ENCODE measurements around the gene TUBGCP6.

TUBGCP6 gene

DNA sequence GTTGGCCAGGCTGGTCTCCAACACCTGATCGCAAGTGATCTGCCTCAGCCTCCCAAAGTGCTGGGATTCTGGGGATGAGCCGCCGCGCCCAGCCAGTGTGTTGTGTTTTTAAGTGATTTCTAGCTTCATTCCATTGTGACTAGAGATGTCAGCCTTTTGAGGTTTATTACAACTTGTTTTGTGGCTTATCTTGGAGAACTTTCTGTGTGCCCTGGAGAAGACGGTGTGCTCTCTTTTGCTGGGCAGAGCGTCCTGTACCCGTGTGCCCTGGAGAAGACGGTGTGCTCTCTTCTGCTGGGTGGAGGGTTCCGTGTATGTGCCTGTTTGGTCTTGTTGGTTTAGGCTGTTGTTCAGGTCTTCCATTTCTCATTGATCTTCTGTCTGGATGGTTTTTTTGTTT lies 31.6 kb downstream of the TUBGCP6 start:
- Histone ChIP-seq H3K79me2 (peaks cover 7% of the 10 kb centered on the region), H3K27me3 (ENCODE audit: control insufficient read depth, insufficient read depth, low read length) (no peaks in the 10 kb centered on the region), H3K4me3 (ENCODE audit: low read depth, low read length) (no peak overlapping the region), H2AFZ (no peak overlapping the region), H3K36me3 (ENCODE audit: control insufficient read depth, insufficient read depth, low read length) (no peaks in the 10 kb centered on the region), H3K27ac (no peak overlapping the region), H3K9ac (no peak overlapping the region), H3K9me3 (ENCODE audit: control insufficient read depth, low read length) (no peaks in the 10 kb centered on the region), H3K4me2 (ENCODE audit: low read length) (no peak overlapping the region), H3K4me1 (peaks cover 2% of the 10 kb centered on the region)
- TF ChIP-seq, protein P1, sequence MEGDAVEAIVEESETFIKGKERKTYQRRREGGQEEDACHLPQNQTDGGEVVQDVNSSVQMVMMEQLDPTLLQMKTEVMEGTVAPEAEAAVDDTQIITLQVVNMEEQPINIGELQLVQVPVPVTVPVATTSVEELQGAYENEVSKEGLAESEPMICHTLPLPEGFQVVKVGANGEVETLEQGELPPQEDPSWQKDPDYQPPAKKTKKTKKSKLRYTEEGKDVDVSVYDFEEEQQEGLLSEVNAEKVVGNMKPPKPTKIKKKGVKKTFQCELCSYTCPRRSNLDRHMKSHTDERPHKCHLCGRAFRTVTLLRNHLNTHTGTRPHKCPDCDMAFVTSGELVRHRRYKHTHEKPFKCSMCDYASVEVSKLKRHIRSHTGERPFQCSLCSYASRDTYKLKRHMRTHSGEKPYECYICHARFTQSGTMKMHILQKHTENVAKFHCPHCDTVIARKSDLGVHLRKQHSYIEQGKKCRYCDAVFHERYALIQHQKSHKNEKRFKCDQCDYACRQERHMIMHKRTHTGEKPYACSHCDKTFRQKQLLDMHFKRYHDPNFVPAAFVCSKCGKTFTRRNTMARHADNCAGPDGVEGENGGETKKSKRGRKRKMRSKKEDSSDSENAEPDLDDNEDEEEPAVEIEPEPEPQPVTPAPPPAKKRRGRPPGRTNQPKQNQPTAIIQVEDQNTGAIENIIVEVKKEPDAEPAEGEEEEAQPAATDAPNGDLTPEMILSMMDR (IDR thresholded peaks at IDR 0.05): no peak

DNA sequence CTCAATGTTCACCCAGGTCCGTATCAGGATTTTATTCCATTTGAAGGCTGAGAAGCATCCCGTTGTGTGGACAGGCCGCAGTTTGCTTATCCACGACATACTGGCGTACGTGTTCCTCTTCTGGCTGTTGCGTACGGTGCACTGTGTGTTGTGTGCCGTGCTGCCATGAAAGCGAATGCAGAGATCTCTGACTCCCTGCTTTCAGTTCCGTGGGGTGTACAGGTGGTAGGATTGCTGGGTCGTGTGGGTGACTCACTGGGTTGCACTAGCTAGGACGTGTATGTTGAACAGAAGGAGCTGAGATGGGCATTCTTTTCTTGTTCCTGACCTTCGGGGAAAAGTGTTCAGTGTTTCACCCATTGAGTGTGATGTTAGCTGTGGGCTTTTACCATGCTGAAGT lies 33.7 kb downstream of the TUBGCP6 start:
- Histone ChIP-seq H2AFZ (no peak overlapping the region), H3K79me2 (peaks cover 7% of the 10 kb centered on the region), H3K4me2 (ENCODE audit: low read length) (no peak overlapping the region), H3K27me3 (ENCODE audit: control insufficient read depth, insufficient read depth, low read length) (no peaks in the 10 kb centered on the region), H3K4me3 (ENCODE audit: low read depth, low read length) (no peak overlapping the region), H3K27ac (no peak overlapping the region), H3K9me3 (ENCODE audit: control insufficient read depth, low read length) (no peaks in the 10 kb centered on the region), H3K9ac (no peak overlapping the region), H3K4me1 (peaks cover 2% of the 10 kb centered on the region), H3K36me3 (ENCODE audit: control insufficient read depth, insufficient read depth, low read length) (no peaks in the 10 kb centered on the region)
- TF ChIP-seq, protein P1 (IDR thresholded peaks at IDR 0.05): no peak

DNA sequence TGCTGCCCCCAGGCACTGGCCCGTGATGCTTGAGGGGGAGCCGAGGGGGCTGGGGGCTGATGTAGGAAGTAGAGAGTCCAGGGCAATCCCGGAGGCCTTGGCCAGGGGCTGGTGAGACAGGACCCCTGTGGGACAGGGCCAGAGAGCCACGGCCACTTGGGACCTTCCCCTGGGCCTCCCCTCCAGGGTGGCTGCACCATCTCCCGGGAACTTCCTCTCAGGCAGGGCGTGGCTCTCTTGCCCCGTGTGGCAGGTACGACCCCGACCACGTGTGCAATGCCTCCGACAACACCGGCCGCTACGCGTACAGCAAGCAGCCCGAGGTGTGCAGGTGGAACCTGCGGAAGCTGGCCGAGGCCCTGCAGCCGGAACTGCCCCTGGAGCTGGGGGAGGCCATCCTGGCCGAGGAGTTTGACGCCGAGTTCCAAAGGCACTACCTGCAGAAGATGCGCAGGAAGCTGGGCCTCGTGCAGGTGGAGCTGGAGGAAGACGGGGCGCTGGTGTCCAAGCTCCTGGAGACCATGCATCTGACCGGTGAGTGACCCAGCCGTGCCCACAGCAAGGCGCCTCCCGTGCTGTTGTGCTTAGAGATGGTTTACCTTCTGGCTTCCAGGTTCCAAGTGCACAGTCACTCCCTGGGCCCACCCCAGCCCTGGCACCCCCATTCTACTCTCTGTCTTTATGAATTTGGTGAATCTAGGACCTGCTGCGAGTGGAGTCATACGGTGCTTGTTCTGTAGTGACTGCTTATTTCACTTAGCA lies 34.3 kb downstream of the TUBGCP6 start:
- Histone ChIP-seq H2AFZ (no peak overlapping the region), H3K4me3 (ENCODE audit: low read depth, low read length) (no peak overlapping the region), H3K27me3 (ENCODE audit: control insufficient read depth, insufficient read depth, low read length) (no peaks in the 10 kb centered on the region), H3K79me2 (peaks cover 7% of the 10 kb centered on the region), H3K9ac (no peak overlapping the region), H3K9me3 (ENCODE audit: control insufficient read depth, low read length) (no peaks in the 10 kb centered on the region), H3K4me2 (ENCODE audit: low read length) (no peak overlapping the region), H3K36me3 (ENCODE audit: control insufficient read depth, insufficient read depth, low read length) (no peaks in the 10 kb centered on the region), H3K4me1 (peaks cover 2% of the 10 kb centered on the region), H3K27ac (no peak overlapping the region)
- TF ChIP-seq, protein P1 (IDR thresholded peaks at IDR 0.05): no peak

DNA sequence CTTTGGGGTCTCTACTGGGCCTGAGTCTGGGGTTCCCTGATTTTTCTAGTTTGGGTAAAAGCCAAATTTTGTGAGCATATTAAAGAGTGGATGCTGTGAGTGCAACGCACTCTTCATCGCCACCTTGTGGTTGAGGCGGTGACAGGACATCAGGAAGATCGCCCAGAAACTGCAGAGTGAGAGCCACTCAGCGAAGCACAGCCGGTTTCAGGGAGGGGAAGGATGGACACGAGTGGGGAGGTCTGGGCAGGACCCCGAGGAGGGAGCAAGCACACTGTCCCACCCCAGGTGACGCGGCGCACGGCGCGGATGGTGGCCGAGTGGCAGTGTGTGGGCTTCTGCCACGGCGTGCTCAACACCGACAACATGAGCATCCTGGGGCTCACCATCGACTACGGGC lies 34.9 kb downstream of the TUBGCP6 start:
- peaks cover 2% of the 10 kb centered on the region for H3K4me1 ChIP-seq
- no peaks in the 10 kb centered on the region for H3K36me3 ChIP-seq (ENCODE audit: control insufficient read depth, insufficient read depth, low read length)
- H3K79me2 ChIP-seq: peaks cover 7% of the 10 kb centered on the region
- no peak overlapping the region for H2AFZ ChIP-seq
- no peak overlapping the region for H3K4me3 ChIP-seq (ENCODE audit: low read depth, low read length)
- no peaks in the 10 kb centered on the region for H3K27me3 ChIP-seq (ENCODE audit: control insufficient read depth, insufficient read depth, low read length)
- no peaks in the 10 kb centered on the region for H3K9me3 ChIP-seq (ENCODE audit: control insufficient read depth, low read length)
- no peak overlapping the region for H3K4me2 ChIP-seq (ENCODE audit: low read length)
- H3K27ac ChIP-seq: no peak overlapping the region
- TF ChIP-seq, protein P1 (IDR thresholded peaks at IDR 0.05): peak; percentile 70
- H3K9ac ChIP-seq: no peak overlapping the region

Data from parathyroid adenoma (tissue), 2 donors.